Activated naive CD4-positive, alpha-beta T cell treated with anti-CD3 and anti-CD28 coated beads, Interleukin-2, amount 50 U/mL, for 24 hours (primary cell): ENCODE data around the gene VPS13C.

Experiments
- H3K27ac Mint-ChIP-seq: one replicate; pipeline ENCODE4 v1.8.0; 2021; ENCODE audit warnings: mild to moderate bottlenecking, mixed read lengths
- H3K27me3 Mint-ChIP-seq: one replicate; pipeline ENCODE4 v1.8.0; 2021; ENCODE audit warnings: mixed read lengths
- H3K36me3 Mint-ChIP-seq: one replicate; pipeline ENCODE4 v1.8.0; 2021; ENCODE audit warnings: mixed read lengths
- H3K4me1 Mint-ChIP-seq: one replicate; pipeline ENCODE4 v1.8.0; 2021; ENCODE audit warnings: mixed read lengths
- H3K4me3 Mint-ChIP-seq: one replicate; pipeline ENCODE4 v1.8.0; 2021; ENCODE audit warnings: mild to moderate bottlenecking, mixed read lengths
- H3K9me3 Mint-ChIP-seq: one replicate; pipeline ENCODE4 v1.8.0; 2021; ENCODE audit warnings: mixed read lengths

VPS13C gene

GRCh38 chr15:61839546-61839945 lies 220.7 kb downstream of the VPS13C start:
- Mint-ChIP-seq H3K36me3 (no peaks in the 10 kb centered on the region), H3K27me3 (peaks cover 27% of the 10 kb centered on the region), H3K4me3 (no peak overlapping the region), H3K27ac (no peak overlapping the region), H3K9me3 (no peaks in the 10 kb centered on the region), H3K4me1 (no peaks in the 10 kb centered on the region)

GRCh38 chr15:61835496-61836106 lies 224.6 kb downstream of the VPS13C start:
- H3K36me3 Mint-ChIP-seq: no peaks in the 10 kb centered on the region
- H3K4me1 Mint-ChIP-seq: peaks cover 5% of the 10 kb centered on the region
- H3K4me3 Mint-ChIP-seq: no peak overlapping the region
- no peak overlapping the region for H3K27ac Mint-ChIP-seq
- H3K27me3 Mint-ChIP-seq: peaks cover 23% of the 10 kb centered on the region
- H3K9me3 Mint-ChIP-seq: no peaks in the 10 kb centered on the region

GRCh38 chr15:61835029-61835428 lies 225.2 kb downstream of the VPS13C start:
- Mint-ChIP-seq H3K27me3 (peaks cover 21% of the 10 kb centered on the region), H3K36me3 (no peaks in the 10 kb centered on the region), H3K27ac (no peak overlapping the region), H3K9me3 (no peaks in the 10 kb centered on the region), H3K4me3 (no peak overlapping the region), H3K4me1 (peaks cover 5% of the 10 kb centered on the region)

GRCh38 chr15:61834076-61834697 lies 226.1 kb downstream of the VPS13C start:
- no peaks in the 10 kb centered on the region for H3K36me3 Mint-ChIP-seq
- H3K4me3 Mint-ChIP-seq: no peak overlapping the region
- H3K27me3 Mint-ChIP-seq: peaks cover 17% of the 10 kb centered on the region
- peaks cover 5% of the 10 kb centered on the region for H3K4me1 Mint-ChIP-seq
- H3K27ac Mint-ChIP-seq: no peak overlapping the region
- no peaks in the 10 kb centered on the region for H3K9me3 Mint-ChIP-seq

GRCh38 chr15:61832223-61832622 lies 228.0 kb downstream of the VPS13C start:
- H3K27ac Mint-ChIP-seq: no peak overlapping the region
- H3K4me3 Mint-ChIP-seq: no peak overlapping the region
- H3K9me3 Mint-ChIP-seq: no peaks in the 10 kb centered on the region
- peaks cover 5% of the 10 kb centered on the region for H3K4me1 Mint-ChIP-seq
- no peaks in the 10 kb centered on the region for H3K36me3 Mint-ChIP-seq
- peaks cover 11% of the 10 kb centered on the region for H3K27me3 Mint-ChIP-seq

GRCh38 chr15:61831505-61831921 lies 228.7 kb downstream of the VPS13C start:
- no peak overlapping the region for H3K27ac Mint-ChIP-seq
- no peaks in the 10 kb centered on the region for H3K9me3 Mint-ChIP-seq
- H3K4me1 Mint-ChIP-seq: peaks cover 5% of the 10 kb centered on the region
- H3K27me3 Mint-ChIP-seq: peaks cover 11% of the 10 kb centered on the region
- no peak overlapping the region for H3K4me3 Mint-ChIP-seq
- no peaks in the 10 kb centered on the region for H3K36me3 Mint-ChIP-seq

GRCh38 chr15:61830536-61831330 lies 229.5 kb downstream of the VPS13C start:
- Mint-ChIP-seq H3K36me3 (no peaks in the 10 kb centered on the region), H3K9me3 (no peaks in the 10 kb centered on the region), H3K27ac (no peak overlapping the region), H3K4me1 (peaks cover 5% of the 10 kb centered on the region), H3K27me3 (peaks cover 13% of the 10 kb centered on the region), H3K4me3 (no peak overlapping the region)

- peaks cover 5% of the 10 kb centered on the region for H3K4me1 Mint-ChIP-seq
- H3K27me3 Mint-ChIP-seq: peaks cover 11% of the 10 kb centered on the region
- H3K27ac Mint-ChIP-seq: no peak overlapping the region
- no peaks in the 10 kb centered on the region for H3K9me3 Mint-ChIP-seq
- H3K4me3 Mint-ChIP-seq: no peak overlapping the region
- H3K36me3 Mint-ChIP-seq: no peaks in the 10 kb centered on the region
Measured at GRCh38 chr15:61829514-61829889, 230.7 kb downstream of the VPS13C start.

- H3K4me1 Mint-ChIP-seq: peaks cover 1% of the 10 kb centered on the region
- H3K4me3 Mint-ChIP-seq: no peak overlapping the region
- H3K9me3 Mint-ChIP-seq: no peaks in the 10 kb centered on the region
- H3K27ac Mint-ChIP-seq: no peak overlapping the region
- peaks cover 7% of the 10 kb centered on the region for H3K27me3 Mint-ChIP-seq
- H3K36me3 Mint-ChIP-seq: no peaks in the 10 kb centered on the region
Measured at GRCh38 chr15:61828860-61829513, 231.3 kb downstream of the VPS13C start.

GRCh38 chr15:61828008-61828407 lies 232.2 kb downstream of the VPS13C start:
- Mint-ChIP-seq H3K27ac (no peak overlapping the region), H3K27me3 (peaks cover 9% of the 10 kb centered on the region), H3K4me1 (no peaks in the 10 kb centered on the region), H3K9me3 (no peaks in the 10 kb centered on the region), H3K36me3 (no peaks in the 10 kb centered on the region), H3K4me3 (no peak overlapping the region)

- Mint-ChIP-seq H3K4me1 (no peaks in the 10 kb centered on the region), H3K4me3 (no peak overlapping the region), H3K36me3 (no peaks in the 10 kb centered on the region), H3K27ac (no peak overlapping the region), H3K27me3 (peaks cover 5% of the 10 kb centered on the region), H3K9me3 (no peaks in the 10 kb centered on the region)
Measured at GRCh38 chr15:61827131-61827530, 233.1 kb downstream of the VPS13C start.

GRCh38 chr15:61824291-61824690 lies 236.0 kb downstream of the VPS13C start:
- no peaks in the 10 kb centered on the region for H3K36me3 Mint-ChIP-seq
- no peaks in the 10 kb centered on the region for H3K4me1 Mint-ChIP-seq
- peaks cover 13% of the 10 kb centered on the region for H3K27me3 Mint-ChIP-seq
- H3K9me3 Mint-ChIP-seq: no peaks in the 10 kb centered on the region
- no peak overlapping the region for H3K27ac Mint-ChIP-seq
- H3K4me3 Mint-ChIP-seq: no peak overlapping the region

- H3K27ac Mint-ChIP-seq: no peak overlapping the region
- H3K36me3 Mint-ChIP-seq: no peaks in the 10 kb centered on the region
- H3K27me3 Mint-ChIP-seq: peaks cover 14% of the 10 kb centered on the region
- no peaks in the 10 kb centered on the region for H3K4me1 Mint-ChIP-seq
- no peak overlapping the region for H3K4me3 Mint-ChIP-seq
- no peaks in the 10 kb centered on the region for H3K9me3 Mint-ChIP-seq
Measured at GRCh38 chr15:61822511-61822910, 237.7 kb downstream of the VPS13C start.

- H3K4me3 Mint-ChIP-seq: no peak overlapping the region
Measured at GRCh38 chr15:61820951-61821350, 239.3 kb downstream of the VPS13C start.

GRCh38 chr15:61820212-61820611 lies 240.0 kb downstream of the VPS13C start:
- Mint-ChIP-seq H3K4me3 (no peak overlapping the region), H3K9me3 (no peaks in the 10 kb centered on the region), H3K4me1 (no peaks in the 10 kb centered on the region), H3K27ac (no peak overlapping the region), H3K27me3 (peaks cover 14% of the 10 kb centered on the region), H3K36me3 (no peaks in the 10 kb centered on the region)

More at GRCh38 chr15:61820951-61821350, 239.3 kb downstream of the VPS13C start:
- no peaks in the 10 kb centered on the region for H3K36me3 Mint-ChIP-seq
- no peaks in the 10 kb centered on the region for H3K4me1 Mint-ChIP-seq
- H3K27me3 Mint-ChIP-seq: peaks cover 12% of the 10 kb centered on the region
- H3K9me3 Mint-ChIP-seq: no peaks in the 10 kb centered on the region
- no peak overlapping the region for H3K27ac Mint-ChIP-seq

- Mint-ChIP-seq H3K27ac (no peak overlapping the region), H3K9me3 (no peaks in the 10 kb centered on the region), H3K4me1 (no peaks in the 10 kb centered on the region), H3K36me3 (no peaks in the 10 kb centered on the region), H3K4me3 (no peak overlapping the region), H3K27me3 (peaks cover 14% of the 10 kb centered on the region)
Measured at GRCh38 chr15:61819386-61819785, 240.9 kb downstream of the VPS13C start.
